KMS-11 (cell line): ENCODE data around the gene ELP5.
A peak's percentile ranks its signal among the peaks of the same experiment; 100 is the strongest.

Source experiments
- H2AFZ ChIP-seq: fragments of 200-600 bp; sonication (generic); 2 replicates; pipeline ENCODE4 v1.6.1; 2016; ENCODE audit warnings: antibody characterized with exemption, mixed run types, low read depth
- H3K27ac ChIP-seq: fragments of 200-600 bp; sonication (generic); 2 replicates; pipeline ENCODE4 v1.6.1; 2016; ENCODE audit warnings: mild to moderate bottlenecking, mixed run types
- H3K27me3 ChIP-seq: fragments of 200-600 bp; sonication (generic); 2 replicates; pipeline ENCODE4 v1.6.1; 2017; ENCODE audit warnings: mild to moderate bottlenecking, low read depth, mixed run types, moderate library complexity; ENCODE audit not compliant: insufficient read depth
- H3K36me3 ChIP-seq: fragments of 200-600 bp; sonication (generic); 2 replicates; pipeline ENCODE4 v1.6.1; 2017; ENCODE audit warnings: mild to moderate bottlenecking, mixed run types; ENCODE audit not compliant: insufficient read depth
- H3K4me1 ChIP-seq: fragments of 200-600 bp; sonication (generic); 2 replicates; pipeline ENCODE4 v1.6.1; 2016; ENCODE audit warnings: mild to moderate bottlenecking, low read depth, mixed run types; ENCODE audit not compliant: poor library complexity, severe bottlenecking
- H3K4me2 ChIP-seq: fragments of 200-600 bp; sonication (generic); 2 replicates; pipeline ENCODE4 v1.7.0; 2016; ENCODE audit warnings: mild to moderate bottlenecking, mixed run types
- H3K4me3 ChIP-seq: fragments of 200-600 bp; sonication (generic); IDR thresholded peaks from 2 replicates; pipeline ENCODE4 v1.6.1; 2017; ENCODE audit warnings: low read depth, low read length, mixed read lengths; ENCODE audit not compliant: insufficient read depth
- H3K79me2 ChIP-seq: fragments of 200-600 bp; sonication (generic); 2 replicates; pipeline ENCODE4 v1.6.1; 2016; ENCODE audit warnings: low read depth, mixed run types; ENCODE audit not compliant: insufficient read depth
- H3K9ac ChIP-seq: fragments of 200-600 bp; sonication (generic); 2 replicates; pipeline ENCODE4 v1.6.1; 2016; ENCODE audit warnings: mild to moderate bottlenecking, mixed run types
- H4K20me1 ChIP-seq: fragments of 200-600 bp; sonication (generic); 2 replicates; pipeline ENCODE4 v1.6.1; 2016; ENCODE audit warnings: mild to moderate bottlenecking, mixed run types; ENCODE audit not compliant: insufficient read depth
- CTCF ChIP-seq: fragments of 200-600 bp; sonication (generic); conservative IDR thresholded peaks from 2 replicates; pipeline ENCODE4 v1.6.1; 2017; ENCODE audit warnings: low read depth, mild to moderate bottlenecking, antibody characterized with exemption, low read length, moderate library complexity, mixed read lengths

Gene ELP5

DNA sequence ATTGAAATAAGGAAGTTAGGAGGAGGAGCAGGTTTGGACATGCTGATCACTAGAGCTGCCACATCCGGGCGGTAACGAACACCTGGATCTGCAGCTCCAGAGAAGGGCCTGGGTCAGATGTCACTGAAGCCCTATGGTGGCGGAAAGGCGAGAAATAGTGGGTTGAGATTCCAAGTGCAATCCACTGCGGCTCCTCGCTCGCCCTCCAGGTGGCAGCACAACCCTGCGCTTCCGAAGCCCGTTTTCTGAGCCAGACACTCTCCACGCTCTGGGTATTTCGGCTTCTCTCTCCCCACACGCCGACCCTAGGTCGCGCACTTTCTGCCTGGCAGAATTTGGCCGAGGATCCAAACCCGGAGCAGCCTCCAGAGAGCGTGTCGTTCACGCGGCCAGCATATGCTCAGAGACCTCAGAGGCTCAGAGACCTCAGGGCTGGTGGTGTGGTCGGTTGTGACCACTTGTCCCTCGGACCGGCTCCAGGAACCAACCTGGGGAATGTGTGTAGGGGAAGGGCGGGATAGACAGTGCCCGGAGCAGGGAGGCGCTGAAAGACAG is 28.6 kb downstream of the ELP5 start:
- no peak overlapping the region for H3K9ac ChIP-seq
- no peaks in the 10 kb centered on the region for H3K27me3 ChIP-seq
- no peaks in the 10 kb centered on the region for H3K36me3 ChIP-seq
- TF ChIP-seq CTCF: no peak
- H2AFZ ChIP-seq: peak overlapping the region; percentile 26; the same call in 1 of the 2 replicates
- H3K4me2 ChIP-seq: no peak overlapping the region
- no peaks in the 10 kb centered on the region for H3K4me1 ChIP-seq
- no peak overlapping the region for H3K27ac ChIP-seq
- H4K20me1 ChIP-seq: no peaks in the 10 kb centered on the region
- H3K4me3 ChIP-seq: no peak overlapping the region
- H3K79me2 ChIP-seq: no peaks in the 10 kb centered on the region

GRCh38 chr17:7281074-7281952 is 29.3 kb downstream of the ELP5 start, which contains the start of gene SLC2A4:
TSS of gene SLC2A4 (plus strand) at chr17:7281718. CDS start at chr17:7281935, 217 bp downstream.
- TF ChIP-seq CTCF: no peak
- H3K36me3 ChIP-seq: no peaks in the 10 kb centered on the region
- H3K4me2 ChIP-seq: 0 out of 2 replicates have a peak within 1 kb of the TSS, but pooled peaks have one; percentile 25
- no peaks in the 10 kb centered on the region for H4K20me1 ChIP-seq
- H3K4me1 ChIP-seq: no peaks in the 10 kb centered on the region
- H3K79me2 ChIP-seq: no peaks in the 10 kb centered on the region
- no peaks in the 10 kb centered on the region for H3K27me3 ChIP-seq
- H2AFZ ChIP-seq: peak within 1 kb of the TSS; percentile 26; the same call in 1 of the 2 replicates
- no peak within 1 kb of the TSS for H3K4me3 ChIP-seq
- H3K27ac ChIP-seq: no peak within 1 kb of the TSS
- no peak within 1 kb of the TSS for H3K9ac ChIP-seq

GRCh38 chr17:7281953-7282751 is 30.1 kb downstream of the ELP5 start:
- Histone ChIP-seq H3K27ac (no peak overlapping the region), H4K20me1 (no peaks in the 10 kb centered on the region), H3K4me3 (no peak overlapping the region), H3K79me2 (no peaks in the 10 kb centered on the region), H3K4me2 (no peak overlapping the region), H3K4me1 (no peaks in the 10 kb centered on the region), H2AFZ (no peak overlapping the region), H3K36me3 (no peaks in the 10 kb centered on the region), H3K9ac (no peak overlapping the region), H3K27me3 (no peaks in the 10 kb centered on the region)
- no peak for TF ChIP-seq CTCF

DNA sequence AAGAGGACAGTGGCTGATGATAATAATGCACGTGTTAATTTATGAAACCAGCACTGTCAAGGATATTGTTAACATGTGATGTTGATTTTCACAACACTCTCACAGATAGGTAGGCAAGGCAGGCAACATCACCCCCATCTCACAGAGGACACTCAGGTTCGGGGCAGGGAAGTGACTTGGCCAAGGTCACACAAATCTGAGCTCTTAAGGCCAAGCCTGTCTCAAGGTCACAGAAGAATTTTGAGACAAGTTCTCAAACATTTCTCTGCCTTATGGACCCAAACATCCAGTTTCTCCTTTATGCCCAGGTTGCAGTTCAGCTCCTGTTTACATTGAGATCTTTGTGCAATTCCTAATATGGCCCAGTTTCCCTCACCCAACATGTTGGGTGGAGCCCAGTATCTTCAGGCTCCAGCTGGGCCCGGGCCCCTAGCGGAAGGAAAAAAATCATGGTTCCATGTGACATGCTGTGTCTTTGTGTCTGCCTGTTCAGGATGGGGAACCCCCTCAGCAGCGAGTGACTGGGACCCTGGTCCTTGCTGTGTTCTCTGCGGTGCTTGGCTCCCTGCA is 30.8 kb downstream of the ELP5 start:
- no peaks in the 10 kb centered on the region for H3K36me3 ChIP-seq
- H4K20me1 ChIP-seq: no peaks in the 10 kb centered on the region
- H3K79me2 ChIP-seq: no peaks in the 10 kb centered on the region
- H3K4me3 ChIP-seq: no peak overlapping the region
- no peak for TF ChIP-seq CTCF
- H3K27ac ChIP-seq: no peak overlapping the region
- H3K4me1 ChIP-seq: no peaks in the 10 kb centered on the region
- H2AFZ ChIP-seq: no peak overlapping the region
- no peak overlapping the region for H3K9ac ChIP-seq
- H3K27me3 ChIP-seq: no peaks in the 10 kb centered on the region
- H3K4me2 ChIP-seq: no peak overlapping the region
